SK-N-SH treated with all-trans-retinoic acid at 6 μM for 48 hours (cell line): Measurements from ENCODE around the gene C3orf38.

Experiments used
- ATAC-seq: fragments of 200-7000 bp; cut with Tn5 transposase; 3 replicates; pipeline ENCODE4 v1.9.1; 2020; ENCODE audit warnings: mild to moderate bottlenecking, moderate library complexity
- BACH2 ChIP-seq: fragments of 250-450 bp; sonication (Bioruptor Pico); IDR thresholded peaks from 2 replicates; pipeline ENCODE4 v1.9.0; 2021; ENCODE audit warnings: mild to moderate bottlenecking, borderline replicate concordance
- CSDC2 ChIP-seq: fragments of 250-450 bp; sonication (Bioruptor Pico); IDR thresholded peaks from 2 replicates; pipeline ENCODE4 v1.5.0; 2020; ENCODE audit warnings: mild to moderate bottlenecking, moderate library complexity
- ESRRG ChIP-seq: fragments of 250-450 bp; sonication (Bioruptor Pico); IDR thresholded peaks from 2 replicates; pipeline ENCODE4 v1.6.1; 2021; ENCODE audit warnings: mild to moderate bottlenecking
- GLIS3 ChIP-seq: fragments of 250-450 bp; sonication (Bioruptor Pico); IDR thresholded peaks from 2 replicates; pipeline ENCODE4 v1.5.0; 2020; ENCODE audit warnings: mild to moderate bottlenecking, moderate library complexity
- ISL1 ChIP-seq: fragments of 250-450 bp; sonication (Bioruptor Pico); IDR thresholded peaks from 2 replicates; pipeline ENCODE4 v2.1.2; 2022; ENCODE audit warnings: mild to moderate bottlenecking, moderate library complexity
- OSR1 ChIP-seq: fragments of 250-450 bp; sonication (Bioruptor Pico); IDR thresholded peaks from 2 replicates; pipeline ENCODE4 v1.8.0; 2022; ENCODE audit warnings: moderate library complexity, mild to moderate bottlenecking, inconsistent platforms
- PATZ1 ChIP-seq: fragments of 250-450 bp; sonication (Bioruptor Pico); IDR thresholded peaks from 2 replicates; pipeline ENCODE4 v1.8.0; 2020; ENCODE audit warnings: mild to moderate bottlenecking, moderate library complexity, borderline replicate concordance
- POU6F1 ChIP-seq: fragments of 250-450 bp; sonication (Bioruptor Pico); IDR thresholded peaks from 2 replicates; pipeline ENCODE4 v1.8.0; 2021; ENCODE audit warnings: low read depth, mild to moderate bottlenecking, moderate library complexity, borderline replicate concordance
- RARB ChIP-seq: fragments of 250-450 bp; sonication (Bioruptor Pico); IDR thresholded peaks from 2 replicates; pipeline ENCODE4 v1.8.0; 2021; ENCODE audit warnings: mild to moderate bottlenecking, moderate library complexity
- SNAI2 ChIP-seq: fragments of 250-450 bp; sonication (Bioruptor Pico); IDR thresholded peaks from 2 replicates; pipeline ENCODE4 v1.5.0; 2020; ENCODE audit warnings: mild to moderate bottlenecking, moderate library complexity
- TCF4 ChIP-seq: fragments of 250-450 bp; sonication (Bioruptor Pico); IDR thresholded peaks from 2 replicates; pipeline ENCODE4 v1.8.0; 2021; ENCODE audit warnings: mild to moderate bottlenecking, moderate library complexity, borderline replicate concordance
- TOX ChIP-seq: fragments of 250-450 bp; sonication (Bioruptor Pico); IDR thresholded peaks from 2 replicates; pipeline ENCODE4 v1.8.0; 2021; ENCODE audit warnings: mild to moderate bottlenecking, moderate library complexity, borderline replicate concordance
- ZC3H10 ChIP-seq: fragments of 250-450 bp; sonication (Bioruptor Pico); IDR thresholded peaks from 2 replicates; pipeline ENCODE4 v1.5.1; 2021; ENCODE audit warnings: mild to moderate bottlenecking, moderate library complexity
- ZFP3 ChIP-seq: fragments of 250-450 bp; sonication (Bioruptor Pico); IDR thresholded peaks from 2 replicates; pipeline ENCODE4 v1.5.0; 2020; ENCODE audit warnings: mild to moderate bottlenecking, moderate library complexity
- ZFP30 ChIP-seq: fragments of 450-650 bp; formaldehyde crosslinking; IDR thresholded peaks from 2 replicates; pipeline ENCODE4 v1.5.0; 2022; ENCODE audit warnings: mild to moderate bottlenecking, moderate library complexity
- ZNF565 ChIP-seq: fragments of 450-650 bp; formaldehyde crosslinking; conservative IDR thresholded peaks from 2 replicates; pipeline ENCODE4 v1.5.0; 2020; ENCODE audit warnings: low read depth, mild to moderate bottlenecking, moderate library complexity
- ZNF70 ChIP-seq: fragments of 450-650 bp; formaldehyde crosslinking; IDR thresholded peaks from 2 replicates; pipeline ENCODE4 v1.5.0; 2020; ENCODE audit warnings: mild to moderate bottlenecking, moderate library complexity
- ZNF8 ChIP-seq: fragments of 450-650 bp; formaldehyde crosslinking; IDR thresholded peaks from 2 replicates; pipeline ENCODE4 v1.5.0; 2020; ENCODE audit warnings: mild to moderate bottlenecking, moderate library complexity
- TF ChIP-seq, protein P1 (sequence below): fragments of 250-450 bp; sonication (Bioruptor Pico); IDR thresholded peaks from 2 replicates; pipeline ENCODE4 v1.5.0; 2020; ENCODE audit warnings: mild to moderate bottlenecking, moderate library complexity
- TF ChIP-seq, protein P2 (sequence below): fragments of 250-450 bp; sonication (Bioruptor Pico); IDR thresholded peaks from 2 replicates; pipeline ENCODE4 v1.5.1; 2020; ENCODE audit warnings: low read depth, mild to moderate bottlenecking, moderate library complexity

The C3orf38 gene

DNA sequence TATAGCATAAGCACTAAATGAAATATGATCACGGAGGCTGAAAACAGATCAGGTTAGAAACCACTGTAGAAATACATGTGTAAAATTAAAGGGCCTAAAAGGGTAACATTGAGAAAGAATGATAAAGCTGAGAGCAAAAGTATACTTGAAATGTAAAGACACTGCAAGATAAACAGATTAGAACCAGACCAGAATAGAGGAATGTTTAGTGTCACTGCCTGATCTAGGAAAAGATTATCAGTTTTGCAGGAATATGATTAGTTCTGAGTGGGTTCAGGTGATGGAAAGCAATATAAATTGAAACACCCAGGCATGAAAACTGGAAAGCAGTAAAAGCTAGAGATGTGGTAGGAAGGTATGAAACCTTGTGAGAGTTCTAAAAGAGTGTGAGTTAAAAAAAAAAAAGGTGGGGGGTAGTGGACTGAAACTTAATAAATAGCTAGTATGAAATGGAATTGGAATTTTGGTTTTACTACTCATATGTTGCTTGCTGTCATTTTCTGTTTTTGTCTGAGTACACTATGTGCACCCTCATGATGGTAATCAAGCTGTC, 16.0 kb upstream of the C3orf38 start:
- peak; percentile 18; the same call in 1 of the 3 replicates for ATAC-seq
- peak; percentile 49; the same call in 1 of the 2 replicates for TF ChIP-seq ISL1 (CRISPR knock-in tag)
- no peak for TF ChIP-seq ZNF565 (CRISPR knock-in tag)
- no peak for TF ChIP-seq ESRRG
- no peak for TF ChIP-seq ZFP3 (CRISPR knock-in tag)

- TF ChIP-seq ZFP30 (CRISPR knock-in tag): no peak
- peak; percentile 72 for TF ChIP-seq ISL1 (CRISPR knock-in tag)
- ATAC-seq: no peak; the same call in 2 of the 3 replicates
These were observed 11.9 kb upstream of the C3orf38 start for GRCh38 chr3:88137836-88138235.

DNA sequence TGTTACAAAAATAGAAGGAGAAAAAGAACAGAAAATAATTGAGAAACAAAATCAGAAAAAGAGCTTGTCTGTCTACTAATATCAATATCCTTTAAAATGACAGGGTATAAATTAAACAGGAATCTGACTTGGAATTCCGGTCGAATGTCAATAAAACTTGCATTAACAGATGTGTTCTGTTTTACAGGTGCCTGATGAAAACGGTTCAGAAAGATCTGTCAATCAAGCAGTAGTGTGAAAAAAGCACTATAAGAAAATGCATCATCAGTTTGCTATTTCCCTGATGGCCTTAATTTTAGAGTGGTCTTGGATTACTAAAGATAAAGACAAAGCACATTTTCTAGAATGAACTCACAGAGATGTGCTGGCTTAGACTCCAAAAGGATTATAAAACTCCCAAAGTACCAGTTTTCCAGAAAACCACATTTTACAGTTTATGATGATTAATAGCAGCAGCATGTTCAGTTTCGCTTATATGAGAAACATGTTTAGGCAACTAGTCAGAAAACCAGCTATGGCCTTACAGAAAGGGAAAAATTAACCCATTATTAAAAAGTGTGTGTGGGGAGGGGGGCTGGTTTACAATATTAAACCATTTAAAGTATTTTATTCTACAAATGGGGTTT, 8.2 kb upstream of the C3orf38 start:
- peak; percentile 83 for ATAC-seq
- no peak for TF ChIP-seq ZNF565 (CRISPR knock-in tag)
- no peak for TF ChIP-seq SNAI2 (CRISPR knock-in tag)
- TF ChIP-seq, protein P1, sequence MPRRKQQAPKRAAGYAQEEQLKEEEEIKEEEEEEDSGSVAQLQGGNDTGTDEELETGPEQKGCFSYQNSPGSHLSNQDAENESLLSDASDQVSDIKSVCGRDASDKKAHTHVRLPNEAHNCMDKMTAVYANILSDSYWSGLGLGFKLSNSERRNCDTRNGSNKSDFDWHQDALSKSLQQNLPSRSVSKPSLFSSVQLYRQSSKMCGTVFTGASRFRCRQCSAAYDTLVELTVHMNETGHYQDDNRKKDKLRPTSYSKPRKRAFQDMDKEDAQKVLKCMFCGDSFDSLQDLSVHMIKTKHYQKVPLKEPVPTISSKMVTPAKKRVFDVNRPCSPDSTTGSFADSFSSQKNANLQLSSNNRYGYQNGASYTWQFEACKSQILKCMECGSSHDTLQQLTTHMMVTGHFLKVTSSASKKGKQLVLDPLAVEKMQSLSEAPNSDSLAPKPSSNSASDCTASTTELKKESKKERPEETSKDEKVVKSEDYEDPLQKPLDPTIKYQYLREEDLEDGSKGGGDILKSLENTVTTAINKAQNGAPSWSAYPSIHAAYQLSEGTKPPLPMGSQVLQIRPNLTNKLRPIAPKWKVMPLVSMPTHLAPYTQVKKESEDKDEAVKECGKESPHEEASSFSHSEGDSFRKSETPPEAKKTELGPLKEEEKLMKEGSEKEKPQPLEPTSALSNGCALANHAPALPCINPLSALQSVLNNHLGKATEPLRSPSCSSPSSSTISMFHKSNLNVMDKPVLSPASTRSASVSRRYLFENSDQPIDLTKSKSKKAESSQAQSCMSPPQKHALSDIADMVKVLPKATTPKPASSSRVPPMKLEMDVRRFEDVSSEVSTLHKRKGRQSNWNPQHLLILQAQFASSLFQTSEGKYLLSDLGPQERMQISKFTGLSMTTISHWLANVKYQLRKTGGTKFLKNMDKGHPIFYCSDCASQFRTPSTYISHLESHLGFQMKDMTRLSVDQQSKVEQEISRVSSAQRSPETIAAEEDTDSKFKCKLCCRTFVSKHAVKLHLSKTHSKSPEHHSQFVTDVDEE (CRISPR knock-in tag): no peak
- no peak for TF ChIP-seq ZFP30 (CRISPR knock-in tag)
- TF ChIP-seq OSR1 (CRISPR knock-in tag): no peak
- no peak for TF ChIP-seq GLIS3 (CRISPR knock-in tag)
- no peak for TF ChIP-seq TOX
- TF ChIP-seq ZNF70: 0 out of 2 replicates have a peak, but pooled peaks have one; percentile 7
- no peak for TF ChIP-seq PATZ1
- TF ChIP-seq ZNF8 (CRISPR knock-in tag): no peak
- TF ChIP-seq ESRRG: no peak
- no peak for TF ChIP-seq RARB (CRISPR knock-in tag)
- TF ChIP-seq BACH2 (CRISPR knock-in tag): no peak
- TF ChIP-seq ZC3H10 (CRISPR knock-in tag): 0 out of 2 replicates have a peak, but pooled peaks have one; percentile 13
- TF ChIP-seq POU6F1: no peak
- TF ChIP-seq CSDC2 (CRISPR knock-in tag): no peak
- peak; percentile 20; the same call in 1 of the 2 replicates for TF ChIP-seq ISL1 (CRISPR knock-in tag)
- no peak for TF ChIP-seq TCF4 (CRISPR knock-in tag)
- no peak for TF ChIP-seq ZFP3 (CRISPR knock-in tag)

- no peak for TF ChIP-seq TCF4 (CRISPR knock-in tag)
- TF ChIP-seq OSR1 (CRISPR knock-in tag): no peak
- no peak for TF ChIP-seq BACH2 (CRISPR knock-in tag)
- TF ChIP-seq, protein P2, sequence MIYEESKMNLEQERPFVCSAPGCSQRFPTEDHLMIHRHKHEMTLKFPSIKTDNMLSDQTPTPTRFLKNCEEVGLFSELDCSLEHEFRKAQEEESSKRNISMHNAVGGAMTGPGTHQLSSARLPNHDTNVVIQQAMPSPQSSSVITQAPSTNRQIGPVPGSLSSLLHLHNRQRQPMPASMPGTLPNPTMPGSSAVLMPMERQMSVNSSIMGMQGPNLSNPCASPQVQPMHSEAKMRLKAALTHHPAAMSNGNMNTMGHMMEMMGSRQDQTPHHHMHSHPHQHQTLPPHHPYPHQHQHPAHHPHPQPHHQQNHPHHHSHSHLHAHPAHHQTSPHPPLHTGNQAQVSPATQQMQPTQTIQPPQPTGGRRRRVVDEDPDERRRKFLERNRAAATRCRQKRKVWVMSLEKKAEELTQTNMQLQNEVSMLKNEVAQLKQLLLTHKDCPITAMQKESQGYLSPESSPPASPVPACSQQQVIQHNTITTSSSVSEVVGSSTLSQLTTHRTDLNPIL (CRISPR knock-in tag): no peak
- no peak for TF ChIP-seq TOX
- no peak for TF ChIP-seq RARB (CRISPR knock-in tag)
- TF ChIP-seq ESRRG: no peak
- peak; percentile 71 for ATAC-seq
These were observed 7.6 kb upstream of the C3orf38 start for GRCh38 chr3:88142094-88142624.
